GM12874 (cell line): Measurements from ENCODE around the gene ARMC9.

ENCODE experiments used
- TF ChIP-seq, protein P1 (sequence below): IDR thresholded peaks from 2 replicates; pipeline ENCODE4 v1.5.1; 2011; ENCODE audit warnings: low read depth, mild to moderate bottlenecking, control low read depth, low read length, moderate library complexity; ENCODE audit not compliant: insufficient read depth

Gene ARMC9

DNA sequence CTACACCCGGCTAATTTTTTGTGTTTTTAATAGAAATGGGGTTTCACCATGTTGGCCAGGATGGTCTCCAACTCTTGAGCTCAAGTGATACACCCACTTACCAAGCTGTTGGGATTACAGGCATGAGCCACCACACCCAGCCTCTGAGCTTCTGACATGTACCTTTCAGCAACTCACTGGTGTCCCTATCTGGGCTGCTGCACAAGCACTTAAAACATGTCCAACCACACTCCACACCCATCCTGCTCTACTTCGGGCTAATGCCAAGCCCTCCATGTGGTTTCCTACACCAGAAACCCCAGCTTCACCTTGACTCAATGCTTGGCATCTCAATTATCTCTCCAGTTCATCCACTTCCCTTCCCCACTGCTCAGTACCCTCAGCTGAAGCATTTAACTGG is 22.4 kb upstream of the ARMC9 start:
- TF ChIP-seq, protein P1, sequence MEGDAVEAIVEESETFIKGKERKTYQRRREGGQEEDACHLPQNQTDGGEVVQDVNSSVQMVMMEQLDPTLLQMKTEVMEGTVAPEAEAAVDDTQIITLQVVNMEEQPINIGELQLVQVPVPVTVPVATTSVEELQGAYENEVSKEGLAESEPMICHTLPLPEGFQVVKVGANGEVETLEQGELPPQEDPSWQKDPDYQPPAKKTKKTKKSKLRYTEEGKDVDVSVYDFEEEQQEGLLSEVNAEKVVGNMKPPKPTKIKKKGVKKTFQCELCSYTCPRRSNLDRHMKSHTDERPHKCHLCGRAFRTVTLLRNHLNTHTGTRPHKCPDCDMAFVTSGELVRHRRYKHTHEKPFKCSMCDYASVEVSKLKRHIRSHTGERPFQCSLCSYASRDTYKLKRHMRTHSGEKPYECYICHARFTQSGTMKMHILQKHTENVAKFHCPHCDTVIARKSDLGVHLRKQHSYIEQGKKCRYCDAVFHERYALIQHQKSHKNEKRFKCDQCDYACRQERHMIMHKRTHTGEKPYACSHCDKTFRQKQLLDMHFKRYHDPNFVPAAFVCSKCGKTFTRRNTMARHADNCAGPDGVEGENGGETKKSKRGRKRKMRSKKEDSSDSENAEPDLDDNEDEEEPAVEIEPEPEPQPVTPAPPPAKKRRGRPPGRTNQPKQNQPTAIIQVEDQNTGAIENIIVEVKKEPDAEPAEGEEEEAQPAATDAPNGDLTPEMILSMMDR, result no peak

DNA sequence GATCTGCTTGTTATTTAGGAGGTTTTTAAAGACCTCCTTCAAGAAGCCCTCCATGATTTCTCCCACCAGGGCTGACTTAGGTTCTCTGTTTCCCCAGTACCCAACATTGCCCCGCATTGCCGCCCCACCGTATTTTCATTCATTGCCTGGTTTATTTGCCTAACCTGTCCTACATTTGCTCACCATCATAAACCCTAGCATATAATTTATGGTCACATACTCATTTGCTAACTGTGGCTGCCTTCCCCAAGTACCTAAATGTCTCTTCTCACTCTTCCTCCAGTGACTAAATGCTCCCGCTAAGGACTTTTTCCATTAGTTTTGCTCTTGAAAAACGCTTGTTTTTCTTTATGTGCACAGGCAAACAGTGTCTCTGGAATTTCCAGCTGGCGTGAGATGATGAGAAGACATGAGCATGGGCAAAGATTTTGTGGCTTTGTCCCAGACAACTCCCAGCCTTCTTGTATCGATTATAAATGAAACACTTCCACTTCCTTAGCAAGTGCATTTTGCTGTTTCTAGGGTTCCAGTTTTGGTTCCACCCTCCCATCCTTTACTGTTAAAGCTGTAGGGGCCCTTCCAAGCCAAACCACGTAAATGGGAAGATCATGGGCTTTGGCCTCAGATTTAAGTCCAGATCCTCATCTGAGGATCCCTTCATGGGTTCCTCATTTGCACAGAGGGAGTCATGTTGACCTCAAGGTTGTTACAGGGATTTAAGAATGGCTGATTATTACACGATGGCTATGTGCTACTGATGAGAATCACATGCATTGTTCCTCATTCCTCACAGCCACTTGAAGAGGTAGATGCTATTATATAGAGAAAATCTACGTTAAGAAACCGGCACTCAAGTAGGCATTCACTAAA is 21.0 kb upstream of the ARMC9 start:
- TF ChIP-seq, protein P1, result no peak

- TF ChIP-seq, protein P1, result no peak
Measured at GRCh38 chr2:231181860-231182512, 16.4 kb upstream of the ARMC9 start.

- TF ChIP-seq, protein P1, result no peak
Measured at GRCh38 chr2:231182513-231182899, 15.9 kb upstream of the ARMC9 start.

DNA sequence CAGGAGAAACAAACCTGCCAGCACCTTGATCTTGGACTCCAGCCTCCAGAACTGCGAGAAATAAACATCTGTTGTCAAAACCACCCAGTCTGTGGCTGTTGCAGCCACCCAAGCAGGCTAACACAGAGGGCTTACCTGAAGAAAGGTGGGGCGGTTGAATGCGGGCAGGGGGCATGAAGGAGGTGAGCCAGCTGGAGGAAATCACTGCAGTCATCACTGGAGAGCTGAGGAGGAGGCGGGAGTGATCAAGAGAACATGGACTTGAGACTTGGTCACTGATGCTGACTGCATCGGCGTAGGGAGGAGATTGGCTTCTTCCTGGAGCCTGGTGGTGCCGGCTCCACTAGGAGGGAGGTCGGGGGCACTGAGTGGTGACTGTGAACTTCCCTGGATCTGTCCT is 14.6 kb upstream of the ARMC9 start:
- TF ChIP-seq, protein P1, result no peak

- TF ChIP-seq, protein P1, result no peak
Measured at GRCh38 chr2:231184319-231184718, 14.1 kb upstream of the ARMC9 start.

GRCh38 chr2:231185050-231185725 is 13.2 kb upstream of the ARMC9 start:
- TF ChIP-seq, protein P1, result no peak
